AG09319 (cell line): ENCODE data around the gene MAP3K19.

Experiments
- DNase-seq: peaks from one replicate; pipeline ENCODE4 v3.0.0-alpha.2; 2010; ENCODE audit warnings: low read depth; ENCODE audit errors: extremely low read depth
- TF ChIP-seq, protein P1 (sequence below): IDR thresholded peaks from 2 replicates; pipeline ENCODE4 v1.5.1; 2011; ENCODE audit warnings: low read depth, mild to moderate bottlenecking, inconsistent platforms, low read length, moderate library complexity

Gene MAP3K19

DNA sequence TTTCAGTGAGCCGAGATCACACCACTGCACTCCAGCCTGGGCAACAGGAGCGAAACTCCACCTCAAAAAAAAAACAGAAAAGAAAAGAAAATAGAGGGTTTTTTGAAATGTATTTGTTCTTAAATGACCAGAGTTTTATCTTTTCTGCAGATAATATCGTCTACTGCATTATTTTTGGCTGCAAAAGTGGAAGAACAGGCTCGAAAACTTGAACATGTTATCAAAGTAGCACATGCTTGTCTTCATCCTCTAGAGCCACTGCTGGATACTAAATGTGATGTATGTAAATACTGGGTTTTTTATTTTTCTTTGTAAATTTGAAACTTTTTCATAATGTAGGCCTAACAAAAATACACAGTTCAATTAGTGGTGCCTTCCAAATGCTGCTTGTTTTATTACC, 110.6 kb downstream of the MAP3K19 start:
- DNase-seq = no peak
- TF ChIP-seq, protein P1, sequence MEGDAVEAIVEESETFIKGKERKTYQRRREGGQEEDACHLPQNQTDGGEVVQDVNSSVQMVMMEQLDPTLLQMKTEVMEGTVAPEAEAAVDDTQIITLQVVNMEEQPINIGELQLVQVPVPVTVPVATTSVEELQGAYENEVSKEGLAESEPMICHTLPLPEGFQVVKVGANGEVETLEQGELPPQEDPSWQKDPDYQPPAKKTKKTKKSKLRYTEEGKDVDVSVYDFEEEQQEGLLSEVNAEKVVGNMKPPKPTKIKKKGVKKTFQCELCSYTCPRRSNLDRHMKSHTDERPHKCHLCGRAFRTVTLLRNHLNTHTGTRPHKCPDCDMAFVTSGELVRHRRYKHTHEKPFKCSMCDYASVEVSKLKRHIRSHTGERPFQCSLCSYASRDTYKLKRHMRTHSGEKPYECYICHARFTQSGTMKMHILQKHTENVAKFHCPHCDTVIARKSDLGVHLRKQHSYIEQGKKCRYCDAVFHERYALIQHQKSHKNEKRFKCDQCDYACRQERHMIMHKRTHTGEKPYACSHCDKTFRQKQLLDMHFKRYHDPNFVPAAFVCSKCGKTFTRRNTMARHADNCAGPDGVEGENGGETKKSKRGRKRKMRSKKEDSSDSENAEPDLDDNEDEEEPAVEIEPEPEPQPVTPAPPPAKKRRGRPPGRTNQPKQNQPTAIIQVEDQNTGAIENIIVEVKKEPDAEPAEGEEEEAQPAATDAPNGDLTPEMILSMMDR = no peak

DNA sequence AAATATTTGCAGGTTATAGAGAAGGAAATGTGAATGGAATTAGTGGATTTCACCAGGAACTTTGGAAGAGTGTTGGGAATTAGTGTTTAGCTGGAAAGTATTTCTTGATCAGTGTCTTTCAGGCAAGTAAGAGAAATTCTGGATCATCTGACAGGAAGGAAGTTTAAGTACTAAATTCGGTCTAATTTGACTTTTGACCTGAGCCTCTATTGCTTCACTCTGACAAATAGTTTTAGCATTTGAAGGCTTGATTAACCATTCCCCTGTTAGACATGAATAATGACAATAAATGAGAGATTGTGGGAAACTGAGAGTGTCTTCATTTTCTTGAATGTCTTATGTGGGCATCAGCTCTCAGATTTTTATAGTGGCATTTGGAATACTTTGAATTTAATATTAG, 112.6 kb downstream of the MAP3K19 start:
- TF ChIP-seq, protein P1 = no peak
- DNase-seq = no peak

DNA sequence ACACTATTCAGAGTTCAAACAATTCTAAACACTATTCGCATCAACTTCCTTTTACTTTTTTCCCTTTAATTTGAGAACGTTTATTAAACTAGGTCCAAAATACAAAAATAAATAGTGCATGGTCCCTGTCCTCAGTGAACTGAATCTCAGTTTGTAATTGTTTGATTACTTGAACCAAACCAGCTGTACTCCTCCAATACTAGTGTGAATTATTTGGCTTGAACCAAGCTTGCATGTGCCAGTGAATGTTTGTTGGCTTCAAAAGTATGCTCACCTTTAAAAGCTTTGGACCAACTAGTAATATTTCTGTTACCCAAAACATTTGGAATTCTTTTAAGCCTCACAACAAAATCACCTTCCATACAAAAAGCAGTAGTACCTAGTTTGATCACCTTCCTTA, 113.1 kb downstream of the MAP3K19 start:
- no peak for DNase-seq
- TF ChIP-seq, protein P1 = no peak

DNA sequence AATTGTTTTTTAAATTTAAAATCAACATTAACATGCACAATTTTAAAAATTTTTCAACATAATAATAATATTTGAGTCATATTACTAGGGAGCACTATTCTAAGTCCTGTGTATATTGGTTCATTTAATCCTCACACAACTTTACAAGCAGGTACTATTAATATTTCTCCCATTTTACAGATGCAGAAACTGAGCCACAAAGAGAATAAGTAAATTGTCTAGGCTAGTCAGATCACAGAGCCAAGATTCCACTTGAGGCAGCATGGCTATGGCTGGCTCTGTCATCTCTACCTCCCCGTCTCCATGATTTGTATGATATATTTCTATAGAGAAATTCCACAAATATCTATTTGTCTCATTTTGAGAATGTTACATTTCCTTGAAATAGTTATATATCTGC, 113.5 kb downstream of the MAP3K19 start:
- no peak for DNase-seq
- TF ChIP-seq, protein P1 = no peak

DNA sequence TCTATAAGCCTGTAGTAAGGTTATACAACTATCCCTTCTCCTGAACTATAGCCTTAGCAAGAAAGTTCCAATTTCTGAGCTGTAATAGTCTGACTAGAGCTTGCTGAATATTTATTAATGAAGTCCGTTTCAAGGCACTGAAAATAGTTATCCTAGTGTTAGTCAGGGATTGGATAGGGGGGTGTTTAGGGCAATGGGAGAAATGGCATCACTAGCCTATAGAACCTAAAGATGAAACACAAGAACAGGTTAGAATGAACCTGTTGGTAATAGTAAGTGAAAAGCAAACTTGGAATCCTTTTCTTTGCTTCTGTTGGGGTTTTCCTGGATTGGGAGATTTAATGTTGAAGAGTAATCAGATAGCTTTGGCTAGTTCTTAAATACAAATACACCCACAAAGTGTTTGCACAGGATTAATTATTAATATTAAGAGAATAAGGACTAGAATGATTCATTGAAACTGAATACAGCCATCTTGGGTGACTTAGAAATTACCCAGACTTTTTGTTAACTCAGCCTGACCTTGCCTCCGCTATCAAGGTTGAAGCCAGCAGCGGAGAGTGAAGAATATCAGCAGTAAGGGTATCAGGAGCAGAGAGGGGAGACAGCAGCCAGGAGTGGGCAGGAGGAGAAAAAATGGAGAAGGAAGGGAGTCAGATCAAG, 114.3 kb downstream of the MAP3K19 start:
- no peak for DNase-seq
- TF ChIP-seq, protein P1 = no peak

DNA sequence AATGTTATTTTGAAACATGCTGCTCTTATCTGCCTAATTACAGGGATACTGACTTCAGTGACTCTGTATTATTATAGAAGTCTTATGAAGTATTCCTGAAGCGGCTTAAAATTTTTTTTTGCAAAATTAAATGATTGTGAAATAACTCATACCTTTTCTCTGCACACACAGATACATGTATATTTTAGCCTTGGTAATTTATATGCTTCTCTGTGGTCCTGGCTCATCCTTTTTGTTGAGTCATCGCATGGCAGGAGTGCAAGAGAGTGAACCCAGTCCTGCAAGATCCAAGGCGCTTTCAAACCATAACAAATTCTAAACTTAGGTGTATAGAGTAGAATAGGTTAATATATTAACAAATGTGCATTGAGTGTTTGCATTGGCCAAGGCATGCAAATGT, 120.1 kb downstream of the MAP3K19 start:
- TF ChIP-seq, protein P1 = no peak

DNA sequence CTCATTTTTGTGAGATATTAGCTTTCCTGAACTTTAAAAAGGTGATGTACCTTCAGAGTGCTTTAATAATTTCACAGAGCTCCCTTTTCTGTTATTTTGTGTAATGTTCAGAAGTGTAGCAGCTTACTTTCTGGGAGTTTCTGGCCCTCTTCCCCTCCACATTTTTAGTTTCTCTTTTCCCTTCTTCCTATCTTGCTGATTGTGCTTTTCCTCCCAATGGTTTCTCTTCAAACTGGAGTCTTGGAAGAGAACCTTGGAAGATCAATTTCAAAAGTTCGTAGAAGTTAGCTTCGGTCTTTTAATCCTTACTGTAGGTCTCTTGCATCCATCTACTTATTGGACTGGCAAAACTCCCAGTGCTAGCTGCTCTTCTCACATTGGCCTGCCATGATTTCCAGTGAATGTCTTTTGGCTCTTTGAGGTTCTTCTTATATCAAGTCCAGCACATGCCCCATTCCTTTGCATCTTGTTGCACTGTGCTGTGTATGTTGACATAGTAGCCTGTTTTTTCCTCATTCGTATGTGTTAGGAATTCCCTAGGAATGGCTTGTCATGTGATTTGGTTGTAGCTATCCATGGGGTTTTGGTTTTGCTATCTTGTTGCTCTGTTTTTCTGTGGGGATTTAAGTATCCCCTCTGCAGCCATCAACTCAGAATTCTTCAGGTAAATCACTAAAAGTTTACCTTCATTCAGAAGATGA, 120.9 kb downstream of the MAP3K19 start:
- DNase-seq = no peak
- TF ChIP-seq, protein P1 = no peak

More for the DNA sequence above, 120.1 kb downstream of the MAP3K19 start:
- no peak for DNase-seq
